GM12864 (cell line): Measurements from ENCODE around the gene KRTAP4-8.

ENCODE experiments used
- DNase-seq: peaks from one replicate; pipeline ENCODE4 v3.0.0-alpha.2; 2011; ENCODE audit warnings: low read depth
- H3K4me3 ChIP-seq: 2 replicates; pipeline ENCODE4 v1.5.1; 2011; ENCODE audit warnings: mild to moderate bottlenecking, low read depth, low read length, control low read depth
- TF ChIP-seq, protein P1 (sequence below): IDR thresholded peaks from 2 replicates; pipeline ENCODE4 v1.5.1; 2011; ENCODE audit warnings: low read depth, mild to moderate bottlenecking, moderate library complexity, low read length, control low read depth, inconsistent platforms; ENCODE audit errors: missing control alignments

The KRTAP4-8 gene

DNA sequence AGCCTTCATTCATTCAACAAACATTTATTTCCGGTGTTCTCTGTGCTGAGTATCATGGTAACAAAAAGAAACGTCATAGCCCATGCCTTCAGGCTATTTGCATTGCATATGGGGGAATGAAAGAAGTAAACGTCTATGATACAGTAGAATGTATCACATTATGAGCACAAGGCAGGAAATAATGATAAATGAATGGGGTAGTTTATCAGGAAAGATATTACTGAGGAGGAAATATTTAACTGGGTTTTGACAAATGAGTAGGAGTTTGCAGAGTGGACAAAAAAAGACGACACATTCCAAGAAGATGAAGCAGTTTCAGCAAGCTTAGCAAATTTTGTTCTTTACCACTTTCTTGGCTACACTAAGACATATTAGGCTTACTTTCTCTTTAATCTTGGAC, 15.3 kb downstream of the KRTAP4-8 start:
- no peak for DNase-seq
- TF ChIP-seq, protein P1, sequence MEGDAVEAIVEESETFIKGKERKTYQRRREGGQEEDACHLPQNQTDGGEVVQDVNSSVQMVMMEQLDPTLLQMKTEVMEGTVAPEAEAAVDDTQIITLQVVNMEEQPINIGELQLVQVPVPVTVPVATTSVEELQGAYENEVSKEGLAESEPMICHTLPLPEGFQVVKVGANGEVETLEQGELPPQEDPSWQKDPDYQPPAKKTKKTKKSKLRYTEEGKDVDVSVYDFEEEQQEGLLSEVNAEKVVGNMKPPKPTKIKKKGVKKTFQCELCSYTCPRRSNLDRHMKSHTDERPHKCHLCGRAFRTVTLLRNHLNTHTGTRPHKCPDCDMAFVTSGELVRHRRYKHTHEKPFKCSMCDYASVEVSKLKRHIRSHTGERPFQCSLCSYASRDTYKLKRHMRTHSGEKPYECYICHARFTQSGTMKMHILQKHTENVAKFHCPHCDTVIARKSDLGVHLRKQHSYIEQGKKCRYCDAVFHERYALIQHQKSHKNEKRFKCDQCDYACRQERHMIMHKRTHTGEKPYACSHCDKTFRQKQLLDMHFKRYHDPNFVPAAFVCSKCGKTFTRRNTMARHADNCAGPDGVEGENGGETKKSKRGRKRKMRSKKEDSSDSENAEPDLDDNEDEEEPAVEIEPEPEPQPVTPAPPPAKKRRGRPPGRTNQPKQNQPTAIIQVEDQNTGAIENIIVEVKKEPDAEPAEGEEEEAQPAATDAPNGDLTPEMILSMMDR, result no peak
- no peak overlapping the region for H3K4me3 ChIP-seq

DNA sequence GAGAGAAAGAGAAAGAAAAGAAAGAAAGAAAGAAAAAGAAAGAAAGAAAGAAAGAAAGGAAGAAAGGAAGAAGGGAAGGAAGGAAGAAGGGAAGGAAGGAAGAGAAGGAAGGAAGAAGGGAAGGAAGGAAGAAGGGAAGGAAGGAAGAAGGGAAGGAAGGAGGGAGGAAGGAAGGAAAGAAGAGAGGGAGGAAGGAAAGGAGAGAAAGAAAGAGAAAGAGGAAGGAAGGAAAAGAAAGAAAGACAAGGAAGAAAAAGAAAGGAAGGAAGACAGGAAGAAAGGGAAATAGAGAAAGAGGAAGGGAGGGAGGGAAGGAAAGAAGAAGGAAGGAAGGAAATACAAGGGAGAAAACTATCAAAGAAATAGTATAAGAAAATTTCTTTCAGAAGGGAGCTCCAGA, 21.2 kb downstream of the KRTAP4-8 start:
- TF ChIP-seq, protein P1, result no peak
- no peak for DNase-seq
- no peak overlapping the region for H3K4me3 ChIP-seq

DNA sequence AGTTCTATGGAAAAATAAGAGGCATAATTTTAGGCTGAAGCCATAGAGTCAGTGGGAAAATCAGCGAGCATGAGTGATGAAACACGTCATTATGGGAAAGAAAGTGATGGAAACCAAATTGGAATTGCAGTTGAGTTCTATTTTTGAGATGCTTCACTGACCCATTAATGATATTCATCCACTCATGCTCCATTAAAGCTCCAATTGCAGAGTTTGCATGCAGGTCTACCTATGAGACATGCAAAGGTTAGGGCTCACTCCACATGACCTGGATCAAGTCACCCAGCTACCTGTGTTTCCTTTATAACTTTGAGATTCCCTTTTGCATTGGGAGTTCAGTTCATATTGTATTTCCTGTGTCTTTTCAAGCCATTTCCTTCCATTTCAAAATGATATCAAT, 24.3 kb downstream of the KRTAP4-8 start:
- TF ChIP-seq, protein P1, result no peak
- no peak overlapping the region for H3K4me3 ChIP-seq
- no peak for DNase-seq

DNA sequence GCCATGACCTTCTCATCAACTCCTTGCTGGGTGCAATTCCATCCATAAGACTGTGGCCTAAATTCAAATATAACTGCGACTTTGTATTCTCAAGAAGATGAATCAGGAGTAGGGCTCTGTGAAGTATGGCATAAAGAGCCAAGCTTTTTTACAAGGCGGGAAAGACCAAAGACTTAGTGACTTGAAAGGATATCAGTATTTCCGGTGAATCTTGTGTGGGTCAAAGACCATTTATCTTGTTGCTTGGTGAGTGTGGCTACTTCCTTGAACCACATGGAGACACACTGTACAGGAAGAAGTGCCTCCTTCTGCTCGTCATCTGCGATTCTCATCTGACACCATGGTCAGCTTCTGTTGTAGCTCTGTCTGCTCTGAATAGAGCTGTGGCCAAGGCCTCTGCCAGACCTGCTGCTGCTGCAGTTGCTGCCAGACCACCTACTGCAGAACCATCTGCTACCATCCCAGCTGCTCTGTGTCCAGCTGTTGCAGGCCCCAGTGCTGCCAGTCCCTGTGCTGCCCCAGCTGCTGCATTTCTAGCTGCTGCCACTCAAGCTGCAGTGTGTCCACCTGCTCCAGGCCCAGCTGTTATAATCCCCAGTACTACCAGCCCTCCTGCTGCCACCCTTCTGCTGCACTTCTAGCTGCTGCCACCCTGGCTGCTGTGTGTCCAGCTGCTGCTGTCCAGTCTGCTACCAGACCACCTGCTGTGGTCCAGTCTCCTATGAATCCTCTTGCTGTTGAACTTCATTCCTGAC, 26.2 kb downstream of the KRTAP4-8 start:
- H3K4me3 ChIP-seq, result no peak overlapping the region
- TF ChIP-seq, protein P1, result no peak
- no peak for DNase-seq

DNA sequence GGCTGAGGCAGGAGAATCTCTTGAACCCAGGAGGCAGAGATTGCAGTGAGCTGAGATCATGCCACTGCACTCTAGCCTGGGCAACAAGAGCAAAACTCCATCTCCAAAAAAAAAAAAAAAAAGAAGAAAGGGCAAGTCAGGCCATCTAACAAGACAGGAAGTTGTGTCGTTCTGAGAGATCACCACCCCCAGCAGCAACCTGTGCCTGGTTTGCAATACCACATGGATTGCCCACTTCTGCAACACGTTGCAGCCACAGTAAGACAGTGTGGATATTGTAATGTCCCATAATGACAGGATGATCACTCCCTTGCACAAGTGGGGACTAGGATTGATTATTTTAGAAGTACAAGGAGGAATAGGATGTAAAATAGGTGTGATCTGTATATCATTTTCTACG, 28.9 kb downstream of the KRTAP4-8 start:
- TF ChIP-seq, protein P1, result no peak
- H3K4me3 ChIP-seq, result no peak overlapping the region
- DNase-seq, result no peak

DNA sequence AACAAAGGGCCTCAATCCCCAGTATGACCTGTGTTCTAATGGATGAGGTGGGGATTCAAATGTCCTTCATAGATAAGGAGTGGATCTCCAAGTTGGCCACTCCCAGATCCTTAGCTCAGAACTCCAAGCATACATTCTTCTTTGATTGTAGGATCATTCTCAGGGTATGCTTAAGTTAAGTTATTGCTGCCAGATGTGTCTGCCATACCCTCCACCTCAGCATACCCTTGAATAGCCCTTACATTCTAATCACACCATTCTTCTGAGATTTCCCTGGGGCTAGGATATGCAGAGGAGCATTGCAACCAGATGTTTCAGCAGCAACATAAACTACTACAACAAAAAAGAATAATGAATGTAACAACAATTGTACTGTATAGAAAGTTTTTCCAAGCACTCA, 30.7 kb downstream of the KRTAP4-8 start:
- no peak overlapping the region for H3K4me3 ChIP-seq
- TF ChIP-seq, protein P1, result no peak
- DNase-seq, result no peak
